Lung microvascular endothelial cell (primary cell): ENCODE data around the gene DCHS1. TPM values are rescaled to one million over a fixed set of nuclear protein-coding genes. Genes with fewer than 3 reads are reported as not detected.
A peak's percentile ranks its signal among the peaks of the same experiment; 100 is the strongest.

Experiments used
- DNase-seq, 2 donors: peaks; one replicate each; pipeline versions ENCODE4 v3.0.0 to v3.0.0-alpha.2; 2010; ENCODE audit warnings: low read depth in 2 of 2
- total RNA-seq: library from RNA; depleted of rRNA; stranded (reverse); fragments of >200 nt; gene quantifications from 2 replicates; pipeline ENCODE4 v1.2.1, GENCODE V29; 2014

The DCHS1 gene
- total RNA-seq, 1 donor from 2014 or later: 46.2 TPM

- DNase-seq: no peak
Observed at GRCh38 chr11:6648501-6648900, 7.1 kb downstream of the DCHS1 start.

- no peak for DNase-seq
Observed at GRCh38 chr11:6647836-6648235, 7.8 kb downstream of the DCHS1 start.

GRCh38 chr11:6646918-6647679 is 8.5 kb downstream of the DCHS1 start:
- peak; percentile 54 to 69 for DNase-seq

GRCh38 chr11:6646576-6646917 is 9.1 kb downstream of the DCHS1 start:
- DNase-seq: peak in 1 of 2 donors; percentile 25

GRCh38 chr11:6646071-6646470 is 9.5 kb downstream of the DCHS1 start:
- DNase-seq: peak; percentile 29 to 91

- no peak for DNase-seq
Observed at GRCh38 chr11:6642957-6643356, 12.7 kb downstream of the DCHS1 start.

GRCh38 chr11:6640985-6641701 is 14.5 kb downstream of the DCHS1 start:
- no peak for DNase-seq

GRCh38 chr11:6640036-6640984 is 15.3 kb downstream of the DCHS1 start:
- DNase-seq: no peak

- DNase-seq: no peak
Observed at GRCh38 chr11:6638429-6638828, 17.2 kb downstream of the DCHS1 start.

GRCh38 chr11:6637871-6638270 is 17.7 kb downstream of the DCHS1 start:
- peak in 1 of 2 donors; percentile 28 for DNase-seq

- DNase-seq: no peak
Observed at GRCh38 chr11:6636480-6636879, 19.1 kb downstream of the DCHS1 start.

GRCh38 chr11:6635082-6635932 is 20.3 kb downstream of the DCHS1 start:
- DNase-seq: peak; percentile 84 to 98

- DNase-seq: no peak
Observed at GRCh38 chr11:6634534-6634933, 21.1 kb downstream of the DCHS1 start.

GRCh38 chr11:6633422-6634408 is 21.9 kb downstream of the DCHS1 start:
- DNase-seq: no peak

GRCh38 chr11:6632116-6633073 is 23.2 kb downstream of the DCHS1 start:
- DNase-seq: no peak

- DNase-seq: no peak
Observed at GRCh38 chr11:6631361-6631890, 24.2 kb downstream of the DCHS1 start.

- no peak for DNase-seq
Observed at GRCh38 chr11:6630632-6631291, 24.8 kb downstream of the DCHS1 start.
